ENCODE measurements around the gene ENG.
A peak's percentile ranks its signal among the peaks of the same experiment; 100 is the strongest.

Gene ENG

DNA sequence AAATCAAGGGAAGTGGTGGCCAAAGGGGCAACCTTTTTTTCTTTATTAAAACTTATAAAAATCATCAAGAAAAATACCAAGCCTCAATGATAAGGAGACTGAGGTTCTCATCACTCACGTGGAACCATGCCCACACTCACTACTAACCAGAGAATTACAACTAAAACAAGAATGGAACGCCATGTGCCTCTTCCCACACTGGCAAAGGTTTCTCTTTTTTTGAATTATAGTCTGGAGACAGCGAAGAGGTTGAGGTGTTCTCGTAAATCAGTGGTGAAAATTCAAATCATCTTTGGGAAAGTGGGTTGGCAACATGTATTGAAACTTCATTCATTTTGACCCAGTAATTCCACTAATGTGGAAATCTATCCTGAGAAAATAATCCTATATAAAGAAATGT, 32.4 kb downstream of the ENG start (continued):
- TF ChIP-seq, protein P1, sequence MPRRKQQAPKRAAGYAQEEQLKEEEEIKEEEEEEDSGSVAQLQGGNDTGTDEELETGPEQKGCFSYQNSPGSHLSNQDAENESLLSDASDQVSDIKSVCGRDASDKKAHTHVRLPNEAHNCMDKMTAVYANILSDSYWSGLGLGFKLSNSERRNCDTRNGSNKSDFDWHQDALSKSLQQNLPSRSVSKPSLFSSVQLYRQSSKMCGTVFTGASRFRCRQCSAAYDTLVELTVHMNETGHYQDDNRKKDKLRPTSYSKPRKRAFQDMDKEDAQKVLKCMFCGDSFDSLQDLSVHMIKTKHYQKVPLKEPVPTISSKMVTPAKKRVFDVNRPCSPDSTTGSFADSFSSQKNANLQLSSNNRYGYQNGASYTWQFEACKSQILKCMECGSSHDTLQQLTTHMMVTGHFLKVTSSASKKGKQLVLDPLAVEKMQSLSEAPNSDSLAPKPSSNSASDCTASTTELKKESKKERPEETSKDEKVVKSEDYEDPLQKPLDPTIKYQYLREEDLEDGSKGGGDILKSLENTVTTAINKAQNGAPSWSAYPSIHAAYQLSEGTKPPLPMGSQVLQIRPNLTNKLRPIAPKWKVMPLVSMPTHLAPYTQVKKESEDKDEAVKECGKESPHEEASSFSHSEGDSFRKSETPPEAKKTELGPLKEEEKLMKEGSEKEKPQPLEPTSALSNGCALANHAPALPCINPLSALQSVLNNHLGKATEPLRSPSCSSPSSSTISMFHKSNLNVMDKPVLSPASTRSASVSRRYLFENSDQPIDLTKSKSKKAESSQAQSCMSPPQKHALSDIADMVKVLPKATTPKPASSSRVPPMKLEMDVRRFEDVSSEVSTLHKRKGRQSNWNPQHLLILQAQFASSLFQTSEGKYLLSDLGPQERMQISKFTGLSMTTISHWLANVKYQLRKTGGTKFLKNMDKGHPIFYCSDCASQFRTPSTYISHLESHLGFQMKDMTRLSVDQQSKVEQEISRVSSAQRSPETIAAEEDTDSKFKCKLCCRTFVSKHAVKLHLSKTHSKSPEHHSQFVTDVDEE (CRISPR knock-in tag; IDR thresholded peaks at IDR 0.05) = no peak
- TF ChIP-seq ESRRG (CRISPR knock-in tag; IDR thresholded peaks at IDR 0.05) = no peak
- TF ChIP-seq ZFP3 (CRISPR knock-in tag; IDR thresholded peaks at IDR 0.05) = no peak
- TF ChIP-seq ISL1 (CRISPR knock-in tag; IDR thresholded peaks at IDR 0.05) = no peak
- TF ChIP-seq RARB (CRISPR knock-in tag; IDR thresholded peaks at IDR 0.05) = no peak
- TF ChIP-seq OSR1 (CRISPR knock-in tag; IDR thresholded peaks at IDR 0.05) = no peak
- TF ChIP-seq TOX (CRISPR knock-in tag; IDR thresholded peaks at IDR 0.05; ENCODE audit: borderline replicate concordance) = no peak
- no peak for TF ChIP-seq ZNF8 (CRISPR knock-in tag; IDR thresholded peaks at IDR 0.05)

GRCh38 chr9:127818574-127818973, 35.9 kb downstream of the ENG start:
- ATAC-seq = no peak
- TF ChIP-seq, protein P2, sequence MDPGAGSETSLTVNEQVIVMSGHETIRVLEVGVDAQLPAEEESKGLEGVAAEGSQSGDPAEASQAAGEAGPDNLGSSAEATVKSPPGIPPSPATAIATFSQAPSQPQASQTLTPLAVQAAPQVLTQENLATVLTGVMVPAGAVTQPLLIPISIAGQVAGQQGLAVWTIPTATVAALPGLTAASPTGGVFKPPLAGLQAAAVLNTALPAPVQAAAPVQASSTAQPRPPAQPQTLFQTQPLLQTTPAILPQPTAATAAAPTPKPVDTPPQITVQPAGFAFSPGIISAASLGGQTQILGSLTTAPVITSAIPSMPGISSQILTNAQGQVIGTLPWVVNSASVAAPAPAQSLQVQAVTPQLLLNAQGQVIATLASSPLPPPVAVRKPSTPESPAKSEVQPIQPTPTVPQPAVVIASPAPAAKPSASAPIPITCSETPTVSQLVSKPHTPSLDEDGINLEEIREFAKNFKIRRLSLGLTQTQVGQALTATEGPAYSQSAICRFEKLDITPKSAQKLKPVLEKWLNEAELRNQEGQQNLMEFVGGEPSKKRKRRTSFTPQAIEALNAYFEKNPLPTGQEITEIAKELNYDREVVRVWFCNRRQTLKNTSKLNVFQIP (CRISPR knock-in tag; IDR thresholded peaks at IDR 0.05; ENCODE audit: borderline replicate concordance, low read depth) = no peak
- TF ChIP-seq OSR1 (CRISPR knock-in tag; IDR thresholded peaks at IDR 0.05) (no peak), GLIS3 (CRISPR knock-in tag; IDR thresholded peaks at IDR 0.05) (no peak), SNAI2 (CRISPR knock-in tag; IDR thresholded peaks at IDR 0.05) (no peak), CREB5 (CRISPR knock-in tag; IDR thresholded peaks at IDR 0.05; ENCODE audit: low read depth) (no peak)

DNA sequence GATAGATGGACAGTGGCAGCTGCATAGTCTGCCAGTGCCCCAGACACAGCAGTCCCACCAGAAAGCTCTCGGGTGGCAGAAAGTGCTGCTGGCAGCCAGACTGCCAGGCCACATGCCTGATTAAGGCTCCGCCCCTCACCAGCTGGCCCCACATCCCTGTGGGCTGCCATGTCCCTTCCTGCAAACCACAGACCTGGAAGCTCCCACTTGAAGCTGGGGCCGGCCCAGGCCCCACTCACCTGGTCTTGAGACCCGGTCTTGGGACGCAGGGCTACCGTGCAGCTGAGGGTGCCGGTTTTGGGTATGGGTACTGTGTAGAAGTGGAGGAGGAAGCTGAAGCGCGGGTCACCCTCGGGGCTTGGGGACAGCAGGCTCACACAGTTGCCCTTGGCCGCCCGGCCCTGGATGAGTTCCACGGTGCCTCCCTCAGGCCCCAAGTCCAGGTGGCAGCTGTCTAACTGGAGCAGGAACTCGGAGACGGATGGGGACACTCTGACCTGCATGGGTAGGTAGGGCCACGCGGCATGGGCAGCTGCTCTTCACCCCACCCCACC, 36.5 kb downstream of the ENG start:
- no peak for TF ChIP-seq PATZ1 (CRISPR knock-in tag; IDR thresholded peaks at IDR 0.05; ENCODE audit: borderline replicate concordance)
- TF ChIP-seq ZNF565 (CRISPR knock-in tag; conservative IDR thresholded peaks at IDR 0.05; ENCODE audit: low read depth) = no peak
- TF ChIP-seq, protein P1 (CRISPR knock-in tag; IDR thresholded peaks at IDR 0.05) = peak; percentile 25; the same call in 1 of the 2 replicates
- ATAC-seq = peak; percentile 26; the same call in 2 of the 3 replicates

DNA sequence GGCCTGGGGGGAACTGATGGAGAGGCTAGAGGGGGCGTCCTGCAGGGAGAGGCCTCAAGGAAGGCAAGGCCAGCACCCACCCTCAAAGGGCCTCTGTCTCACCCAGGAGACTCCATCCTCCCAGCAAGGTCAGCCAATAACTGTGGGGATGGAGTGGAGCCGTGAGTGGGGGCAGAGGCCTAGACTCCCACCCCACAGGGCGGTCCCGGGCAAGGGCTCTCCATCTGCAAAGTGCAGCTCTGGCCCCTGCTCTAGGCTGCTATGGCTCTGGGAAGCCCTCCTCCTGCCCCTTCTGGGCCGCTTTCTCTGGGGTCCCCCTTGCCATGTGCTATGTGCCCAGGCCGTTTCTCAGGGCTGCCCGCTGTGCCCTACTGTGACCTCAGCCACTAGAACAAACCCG, 37.7 kb downstream of the ENG start:
- ATAC-seq = peak; percentile 3; the same call in 2 of the 3 replicates
- TF ChIP-seq SNAI2 (CRISPR knock-in tag; IDR thresholded peaks at IDR 0.05) (no peak), ZFP3 (CRISPR knock-in tag; IDR thresholded peaks at IDR 0.05) (no peak), ZNF8 (CRISPR knock-in tag; IDR thresholded peaks at IDR 0.05) (no peak), TCF4 (CRISPR knock-in tag; IDR thresholded peaks at IDR 0.05; ENCODE audit: borderline replicate concordance) (no peak), ARNTL (CRISPR knock-in tag; IDR thresholded peaks at IDR 0.05; ENCODE audit: borderline replicate concordance, low read depth) (no peak), ZC3H10 (CRISPR knock-in tag; IDR thresholded peaks at IDR 0.05) (no peak)

Data from SK-N-SH treated with all-trans-retinoic acid at 6 μM for 48 hours (cell line).